ENCODE results near the gene MUCL3. TPM values are rescaled to one million over a fixed set of nuclear protein-coding genes. Genes with fewer than 3 reads are reported as not detected.
A peak's percentile ranks its signal among the peaks of the same experiment; 100 is the strongest.

MUCL3 gene
- total RNA-seq, 3 donors from 2014 or later = 0.07 TPM; not detected in 2

- Histone ChIP-seq H3K4me3 (no peak overlapping the region), H3K36me3 (ENCODE audit: low read depth) (peaks cover 17% of the 10 kb centered on the region), H3K9me3 (no peaks in the 10 kb centered on the region), H3K4me1 (ENCODE audit: low read depth) (no peaks in the 10 kb centered on the region)
- ATAC-seq = no peak
- intact Hi-C loops (cut with DNase I, micrococcal nuclease) = no loop called here
- DNase-seq = no peak
- TF ChIP-seq CTCF (IDR thresholded peaks at IDR 0.05) = no peak
Observed at GRCh38 chr6:30893666-30894065, 47.1 kb upstream of the MUCL3 start.

- TF ChIP-seq CTCF (IDR thresholded peaks at IDR 0.05) = no peak
- peaks cover 17% of the 10 kb centered on the region for H3K36me3 ChIP-seq (ENCODE audit: low read depth)
Observed at GRCh38 chr6:30894381-30894780, 46.4 kb upstream of the MUCL3 start.

DNA sequence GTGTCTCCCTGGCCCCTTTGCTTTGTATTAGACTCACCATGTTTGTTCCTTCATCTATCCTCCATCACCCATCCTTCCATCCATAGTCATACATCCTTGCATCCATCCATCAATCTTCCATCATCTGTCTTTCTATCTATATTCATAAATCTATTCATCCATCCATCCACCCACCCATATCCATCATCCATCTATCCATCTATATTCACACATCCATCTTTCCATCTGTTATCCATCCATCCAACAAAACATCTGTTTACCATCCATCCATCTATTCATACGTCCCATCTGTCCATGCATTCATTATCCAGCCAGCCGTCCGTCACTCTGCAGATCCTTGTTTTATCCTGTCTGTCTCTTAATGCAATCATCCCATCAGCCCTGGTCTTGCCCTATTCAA, 45.8 kb upstream of the MUCL3 start:
- Histone ChIP-seq H3K9me3 (no peaks in the 10 kb centered on the region), H3K4me3 (no peak overlapping the region), H3K36me3 (ENCODE audit: low read depth) (peaks cover 17% of the 10 kb centered on the region), H3K4me1 (ENCODE audit: low read depth) (no peaks in the 10 kb centered on the region)
- intact Hi-C loops (cut with DNase I, micrococcal nuclease) = no loop called here
- no peak for ATAC-seq
- DNase-seq = no peak
- no peak for TF ChIP-seq CTCF (IDR thresholded peaks at IDR 0.05)

More at GRCh38 chr6:30894381-30894780, 46.4 kb upstream of the MUCL3 start:
- Histone ChIP-seq H3K9me3 (no peaks in the 10 kb centered on the region), H3K4me1 (ENCODE audit: low read depth) (no peaks in the 10 kb centered on the region), H3K4me3 (no peak overlapping the region)
- ATAC-seq (no peak), DNase-seq (no peak)
- intact Hi-C loops (cut with DNase I, micrococcal nuclease) = no loop called here

GRCh38 chr6:30895343-30895742, 45.4 kb upstream of the MUCL3 start:
- Histone ChIP-seq H3K4me1 (ENCODE audit: low read depth) (no peaks in the 10 kb centered on the region), H3K4me3 (no peak overlapping the region), H3K9me3 (no peaks in the 10 kb centered on the region), H3K36me3 (ENCODE audit: low read depth) (peaks cover 17% of the 10 kb centered on the region)
- ATAC-seq (no peak), DNase-seq (no peak)
- intact Hi-C loops (cut with DNase I, micrococcal nuclease) = no loop called here
- TF ChIP-seq CTCF (IDR thresholded peaks at IDR 0.05) = no peak

DNA sequence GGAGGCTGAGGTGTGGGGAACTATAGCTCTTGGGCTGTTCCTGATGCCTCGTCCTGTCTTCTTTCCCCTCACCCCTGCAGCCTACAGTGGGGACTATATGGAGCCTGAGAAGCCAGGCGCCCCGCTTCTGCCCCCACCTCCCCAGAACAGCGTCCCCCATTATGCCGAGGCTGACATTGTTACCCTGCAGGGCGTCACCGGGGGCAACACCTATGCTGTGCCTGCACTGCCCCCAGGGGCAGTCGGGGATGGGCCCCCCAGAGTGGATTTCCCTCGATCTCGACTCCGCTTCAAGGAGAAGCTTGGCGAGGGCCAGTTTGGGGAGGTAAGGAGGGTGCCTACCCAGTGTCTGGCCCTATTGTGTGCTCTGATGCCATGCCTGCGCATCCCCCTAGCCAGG, 44.2 kb upstream of the MUCL3 start:
- H3K4me3 ChIP-seq = no peak overlapping the region
- H3K36me3 ChIP-seq (ENCODE audit: low read depth) = peaks cover 17% of the 10 kb centered on the region
- peak in 1 of 3 donors; percentile 21 for DNase-seq
- intact Hi-C loops (cut with DNase I, micrococcal nuclease) = no loop called here
- H3K4me1 ChIP-seq (ENCODE audit: low read depth) = no peaks in the 10 kb centered on the region
- no peaks in the 10 kb centered on the region for H3K9me3 ChIP-seq
- TF ChIP-seq CTCF (IDR thresholded peaks at IDR 0.05) = no peak
- no peak for ATAC-seq

GRCh38 chr6:30897882-30898281, 42.9 kb upstream of the MUCL3 start:
- H3K4me3 ChIP-seq = no peak overlapping the region
- intact Hi-C loops (cut with DNase I, micrococcal nuclease) = no loop called here
- no peaks in the 10 kb centered on the region for H3K4me1 ChIP-seq (ENCODE audit: low read depth)
- DNase-seq (peak in 1 of 3 donors; percentile 13), ATAC-seq (no peak)
- no peak for TF ChIP-seq CTCF (IDR thresholded peaks at IDR 0.05)
- H3K36me3 ChIP-seq (ENCODE audit: low read depth) = peaks cover 13% of the 10 kb centered on the region
- no peaks in the 10 kb centered on the region for H3K9me3 ChIP-seq
